Ovary (tissue), 9 donors: Measurements from ENCODE around the gene PLXNB2. TPM values are rescaled to one million over a fixed set of nuclear protein-coding genes. Genes with fewer than 3 reads are reported as not detected.

Source experiments
- DNase-seq, 5 donors: peaks; one replicate each; pipeline ENCODE4 v3.0.0-alpha.2; 2019 to 2020
- H3K27ac ChIP-seq, 2 donors: fragments of 200-600 bp; one replicate each; pipeline versions ENCODE4 v1.5.1 to v1.8.0; 2019 to 2022
- H3K27me3 ChIP-seq: fragments of 200-600 bp; one replicate; pipeline ENCODE4 v1.8.0; 2022
- H3K36me3 ChIP-seq: fragments of 200-600 bp; sonication (generic); one replicate; pipeline ENCODE4 v1.5.1; 2019
- H3K4me1 ChIP-seq: one replicate; pipeline ENCODE4 v1.8.1; 2013; ENCODE audit warnings: mild to moderate bottlenecking, moderate library complexity; ENCODE audit not compliant: insufficient read depth
- H3K4me3 ChIP-seq: fragments of 200-600 bp; sonication (generic); one replicate; pipeline ENCODE4 v1.5.1; 2017
- H3K9me3 ChIP-seq, 2 donors: fragments of 200-600 bp in 1 of 2; sonication (generic) in 1 of 2; one replicate each; pipeline versions ENCODE4 v1.5.1 to v1.8.1; 2013 to 2019; ENCODE audit warnings: mild to moderate bottlenecking in 1 of 2, moderate library complexity in 1 of 2
- CTCF ChIP-seq, 3 donors: fragments of 450-650 bp in 2 of 3; fragments of 200-600 bp in 1 of 3; IDR thresholded peaks; one replicate each; pipeline versions ENCODE4 v1.5.1 to v1.8.0; 2016 to 2022; ENCODE audit warnings: antibody characterized with exemption in 3 of 3, mild to moderate bottlenecking in 1 of 3
- EP300 ChIP-seq: sonication (generic); formaldehyde crosslinking; IDR thresholded peaks from one replicate; pipeline ENCODE4 v1.6.1; 2017; ENCODE audit warnings: antibody characterized with exemption
- POLR2A ChIP-seq: fragments of 450-650 bp; IDR thresholded peaks from one replicate; pipeline ENCODE4 v1.6.1; 2017; ENCODE audit warnings: antibody characterized with exemption, mild to moderate bottlenecking, moderate library complexity
- WGBS, 3 donors: extraction: QIAGEN DNeasy Blood & Tissue Kit in 1 of 3; methylation state at CpG; one replicate each; pipeline versions ENCODE4 v1.1.5 to v1.1.7; 2013 to 2017; 5-methylcytosine and 5-hydroxymethylcytosine counted together
- intact Hi-C, 4 donors: fragments of 100-400 bp; cut with DNase I; formaldehyde crosslinking; loops; one replicate each; pipeline versions ENCODE4 v1.11.0 to v1.15.1; 2022 to 2023
- polyA plus RNA-seq, 2 donors: library from polyadenylated mRNA; stranded (reverse); fragments of 200-250 nt in 1 of 2; fragments of 350-450 nt in 1 of 2; fragmentation: Illumina TruSeq in 1 of 2; extraction: RNeasy Lipid Tissue Mini Kit (QIAGEN cat#74804) in 1 of 2; gene quantifications; one replicate each; pipeline ENCODE4 v1.2.3, GENCODE V29; 2013 to 2014
- total RNA-seq, 7 donors: library from RNA; depleted of rRNA in 2 of 7; stranded (reverse); fragments of >200 nt in 2 of 7; fragmentation: NEBNext Ultra II Directional in 3 of 7; extraction: Animal tissue kit (Norgen Biotek cat#: 25700) in 3 of 7; gene quantifications; one replicate each; pipeline versions ENCODE4 v1.1.0 to v1.2.4, GENCODE V29; 2016 to 2023
- donor health status: DM: no; HTN: no; CAD: no; lungs with moderate emphysema.
- donor health status: DM: no; HTN: no; CAD: no.
- donor health status: Bipolar disorder and iron deficiency.
- donor health status: DM: yes; HTN: yes; CAD: no.
- donor health status: DM: no; HTN: no; CAD: no.
- donor health status: DM: yes; HTN: yes; CAD: no.

PLXNB2 gene
- total and polyA plus RNA-seq, 9 donors = 26.5 to 274 (median 205) TPM

GRCh38 chr22:50315289-50316113, 8.1 kb upstream of the PLXNB2 start:
- Histone ChIP-seq H3K9me3 (no peaks in the 10 kb centered on the region), H3K4me3 (no peak overlapping the region), H3K4me1 (no peaks in the 10 kb centered on the region), H3K27ac (no peak overlapping the region), H3K27me3 (no peaks in the 10 kb centered on the region), H3K36me3 (no peaks in the 10 kb centered on the region)
- TF ChIP-seq POLR2A (no peak), CTCF (IDR thresholded peaks at IDR 0.05) (no peak), EP300 (no peak)
- intact Hi-C loops = no loop called here
- WGBS, 3 donors = 84 to 87% (median 85%) methylated on average over 18 of the region's 18 CpGs
- DNase-seq = no peak

- H3K36me3 ChIP-seq = no peaks in the 10 kb centered on the region
Observed at GRCh38 chr22:50314455-50315288, 7.2 kb upstream of the PLXNB2 start.

GRCh38 chr22:50314081-50314454, 6.6 kb upstream of the PLXNB2 start:
- Histone ChIP-seq H3K9me3 (no peaks in the 10 kb centered on the region), H3K27me3 (no peaks in the 10 kb centered on the region), H3K36me3 (no peaks in the 10 kb centered on the region), H3K4me3 (no peak overlapping the region), H3K27ac (no peak overlapping the region), H3K4me1 (peaks cover 3% of the 10 kb centered on the region)
- TF ChIP-seq CTCF (IDR thresholded peaks at IDR 0.05) = no peak
- TF ChIP-seq POLR2A = no peak
- TF ChIP-seq EP300 = no peak
- DNase-seq = no peak
- 68 to 76% (median 69%) methylated on average over 9 to 14 of the region's 14 CpGs for WGBS, 3 donors
- intact Hi-C loops = no loop called here

More at GRCh38 chr22:50314455-50315288, 7.2 kb upstream of the PLXNB2 start:
- Histone ChIP-seq H3K27ac (no peak overlapping the region), H3K9me3 (no peaks in the 10 kb centered on the region), H3K27me3 (no peaks in the 10 kb centered on the region), H3K4me3 (no peak overlapping the region), H3K4me1 (no peaks in the 10 kb centered on the region)
- intact Hi-C loops = no loop called here
- no peak for DNase-seq
- TF ChIP-seq CTCF (IDR thresholded peaks at IDR 0.05) = no peak
- TF ChIP-seq POLR2A = no peak
- TF ChIP-seq EP300 = no peak
- WGBS, 3 donors = 75 to 79% (median 75%) methylated on average over 33 of the region's 33 CpGs

- H3K27me3 ChIP-seq = no peaks in the 10 kb centered on the region
- no peak for DNase-seq
- intact Hi-C loops = no loop called here
Observed at GRCh38 chr22:50313600-50313999, 6.2 kb upstream of the PLXNB2 start.

More at GRCh38 chr22:50313600-50313999, 6.2 kb upstream of the PLXNB2 start:
- H3K9me3 ChIP-seq = no peaks in the 10 kb centered on the region
- H3K27ac ChIP-seq = no peak overlapping the region
- H3K4me1 ChIP-seq = peaks cover 4% of the 10 kb centered on the region
- no peaks in the 10 kb centered on the region for H3K36me3 ChIP-seq
- 82 to 91% (median 84%) methylated on average over 14 to 17 of the region's 17 CpGs for WGBS, 3 donors
- TF ChIP-seq POLR2A (no peak), CTCF (IDR thresholded peaks at IDR 0.05) (no peak), EP300 (no peak)
- no peak overlapping the region for H3K4me3 ChIP-seq
